ENCODE results near the gene ZNF618.

- TF ChIP-seq CTCF (conservative IDR thresholded peaks at IDR 0.05; ENCODE audit: low read depth, low read length) (no peak), EZH2 (IDR thresholded peaks at IDR 0.05; ENCODE audit: low read length, unreplicated experiment) (no peak), EZH2phosphoT487 (IDR thresholded peaks at IDR 0.05; ENCODE audit: borderline replicate concordance, low read length) (no peak)
Observed at GRCh38 chr9:113951032-113951372, 74.9 kb downstream of the ZNF618 start.

All from PC-3 (cell line).